A673 (cell line): ENCODE measurements around the gene RDH11.

Source experiments
- CTCF ChIP-seq: fragments of 300-800, 200-600 bp; sonication (generic); conservative IDR thresholded peaks from 2 replicates; pipeline ENCODE4 v1.5.1; 2017; ENCODE audit warnings: low read depth, mild to moderate bottlenecking, antibody characterized with exemption, low read length, moderate library complexity, mixed read lengths
- EZH2 ChIP-seq: fragments of 200-600 bp; sonication (generic); IDR thresholded peaks from 2 replicates; pipeline ENCODE4 v1.6.1; 2017; ENCODE audit warnings: borderline replicate concordance, low read depth, mild to moderate bottlenecking, mixed read lengths, antibody characterized with exemption, low read length; ENCODE audit not compliant: poor library complexity, severe bottlenecking

GRCh38 chr14:67718265-67718664 is 22.7 kb upstream of the RDH11 start:
- TF ChIP-seq CTCF (no peak), EZH2 (no peak)
